Measurements from ENCODE around the gene SHLD3. TPM values are rescaled to one million over a fixed set of nuclear protein-coding genes. Genes with fewer than 3 reads are reported as not detected.
A peak's percentile ranks its signal among the peaks of the same experiment; 100 is the strongest.

Gene SHLD3
- total RNA-seq, 1 experiment from 2014 or later, result 2.8 TPM

- TF ChIP-seq REST (IDR thresholded peaks at IDR 0.05; ENCODE audit: low read depth) (no peak), ELF1 (IDR thresholded peaks at IDR 0.05; ENCODE audit: borderline replicate concordance, low read depth) (peak; percentile 64), POLR2A (IDR thresholded peaks at IDR 0.05; ENCODE audit: borderline replicate concordance, extremely low read depth, insufficient read depth, insufficient read length) (no peak), YY1 (IDR thresholded peaks at IDR 0.05; ENCODE audit: extremely low read depth, insufficient replicate concordance, low read depth, low read length) (peak; percentile 88), EGR1 (IDR thresholded peaks at IDR 0.05; ENCODE audit: low read depth) (peak; percentile 52; the same call in 1 of the 2 replicates), RAD21 (IDR thresholded peaks at IDR 0.05; ENCODE audit: low read depth) (no peak), ZFX (IDR thresholded peaks at IDR 0.05) (peak; percentile 55), FOSL1 (IDR thresholded peaks at IDR 0.05; ENCODE audit: low read depth) (no peak)
These were observed at the start of gene SHLD3, which contains the start of gene TRAPPC13 (continued) for GRCh38 chr5:65624571-65625555.

GRCh38 chr5:65577141-65577540 lies 47.7 kb upstream of the SHLD3 start:
- Histone ChIP-seq H3K4me1 (ENCODE audit: control insufficient read depth in 1 of 2, insufficient read depth in 2 of 2, low read length in 2 of 2) (no peaks in the 10 kb centered on the region), H3K9me3 (ENCODE audit: control insufficient read depth in 1 of 2, insufficient read depth in 1 of 2, low read depth in 1 of 2, low read length in 2 of 2) (no peaks in the 10 kb centered on the region), H3K4me2 (ENCODE audit: low read length) (no peak overlapping the region), H3K4me3 (replicated peaks in 1 of 2; ENCODE audit: low read depth in 1 of 2, low read length in 2 of 2) (no peak overlapping the region), H3K27me3 (ENCODE audit: insufficient read depth, low read length) (no peaks in the 10 kb centered on the region), H3K36me3 (ENCODE audit: control insufficient read depth in 1 of 2, insufficient read depth in 2 of 2, low read length in 2 of 2) (peaks cover 5 to 20% of the 10 kb centered on the region in 2 experiments), H3K9me2 (ENCODE audit: insufficient read depth) (no peaks in the 10 kb centered on the region), H3K9ac (ENCODE audit: low read length) (no peak overlapping the region), H3K79me2 (ENCODE audit: insufficient read depth, low read length) (peaks cover 7% of the 10 kb centered on the region; the same call in 1 of the 2 replicates), H3K27ac (ENCODE audit: low read depth, low read length) (no peak overlapping the region), H2AFZ (ENCODE audit: low read depth, low read length, poor library complexity, severe bottlenecking) (no peak overlapping the region), H4K20me1 (ENCODE audit: insufficient read depth) (no peaks in the 10 kb centered on the region)
- ChIA-PET CTCF (no interaction called here), RAD21 (ENCODE audit: low non-redundant PET in 1 of 2, low total read pairs in 2 of 2, uncharacterized antibody in 2 of 2, unreplicated experiment in 2 of 2) (no interaction called here), POLR2A (no interaction called here)
- BruUV-seq (replicated peaks), result no TSS peak
- TF ChIP-seq POLR2AphosphoS5 (IDR thresholded peaks at IDR 0.05; ENCODE audit: low read depth, low read length) (no peak), EGR1 (IDR thresholded peaks at IDR 0.05; ENCODE audit: low read depth) (no peak), CBX3 (IDR thresholded peaks at IDR 0.05; ENCODE audit: low read depth) (no peak), CTCF (IDR thresholded peaks at IDR 0.05 in 2 of 3, conservative IDR thresholded peaks at IDR 0.05 in 1 of 3; ENCODE audit: borderline replicate concordance in 1 of 3, insufficient read depth in 1 of 3, low read depth in 2 of 3, low read length in 2 of 3) (no peak), REST (IDR thresholded peaks at IDR 0.05; ENCODE audit: low read depth) (no peak), ATF3 (IDR thresholded peaks at IDR 0.05) (no peak), YY1 (IDR thresholded peaks at IDR 0.05; ENCODE audit: extremely low read depth, insufficient replicate concordance, low read depth, low read length) (no peak)
- DNase-seq (ENCODE audit: low read depth, low spot score) (no peak), ATAC-seq (no peak)
- intact Hi-C loops (cut with micrococcal nuclease), result no loop called here
